Tibial artery (tissue), 4 donors: ENCODE measurements around the gene RASD1.

Experiments used
- DNase-seq, 2 donors: peaks; one replicate each; pipeline ENCODE4 v3.0.0-alpha.2; 2019
- H3K27ac ChIP-seq, 2 donors: fragments of 200-600 bp; sonication (generic) in 1 of 2; 1 replicate in 1 of 2; 2 replicates in 1 of 2; pipeline ENCODE4 v1.5.1; 2018 to 2019; ENCODE audit warnings: mild to moderate bottlenecking in 1 of 2
- H3K27me3 ChIP-seq, 2 donors: fragments of 200-600 bp; sonication (generic) in 1 of 2; one replicate each; pipeline versions ENCODE4 v1.5.1 to v1.6.0; 2016 to 2019
- H3K36me3 ChIP-seq, 3 donors: fragments of 200-600 bp; sonication (generic) in 2 of 3; one replicate each; pipeline ENCODE4 v1.5.1; 2016 to 2019; ENCODE audit warnings: mild to moderate bottlenecking in 2 of 3
- H3K4me1 ChIP-seq, 4 donors: fragments of 200-600 bp; sonication (generic) in 2 of 4; 1 replicate in 3 of 4; 2 replicates in 1 of 4; pipeline ENCODE4 v1.5.1; 2016 to 2019
- H3K4me3 ChIP-seq, 2 donors: fragments of 200-600 bp; sonication (generic) in 1 of 2; 1 replicate in 1 of 2; 2 replicates in 1 of 2; pipeline ENCODE4 v1.5.1; 2018 to 2019; ENCODE audit warnings: mild to moderate bottlenecking in 2 of 2
- H3K9me3 ChIP-seq, 3 donors: fragments of 200-600 bp; sonication (generic) in 1 of 3; one replicate each; pipeline ENCODE4 v1.5.1; 2016 to 2019
- CTCF ChIP-seq, 2 experiments: fragments of 200-600 bp in 1 of 2; fragments of 450-650 bp in 1 of 2; IDR thresholded peaks; one replicate each; pipeline ENCODE4 v1.5.1; 2017 to 2019; ENCODE audit warnings: antibody characterized with exemption in 2 of 2, mild to moderate bottlenecking in 1 of 2, moderate library complexity in 1 of 2
- intact Hi-C: fragments of 100-400 bp; cut with DNase I; formaldehyde crosslinking; loops from one replicate; pipeline ENCODE4 v1.15.0; 2023; ENCODE audit warnings: low total_unique reads

The RASD1 gene

GRCh38 chr17:17514361-17514992, 18.3 kb upstream of the RASD1 start:
- no peak overlapping the region for H3K4me3 ChIP-seq
- no peak for DNase-seq
- H3K4me1 ChIP-seq, result peaks cover 0 to 10% (median 0%) of the 10 kb centered on the region in 4 donors
- intact Hi-C loops, result no loop called here
- TF ChIP-seq CTCF (IDR thresholded peaks at IDR 0.05), result no peak
- H3K27me3 ChIP-seq, result no peaks in the 10 kb centered on the region
- no peaks in the 10 kb centered on the region for H3K9me3 ChIP-seq
- peaks cover 0 to 2% (median 0%) of the 10 kb centered on the region in 3 donors for H3K36me3 ChIP-seq
- H3K27ac ChIP-seq, result no peak overlapping the region

- no peak overlapping the region for H3K27ac ChIP-seq
- TF ChIP-seq CTCF (IDR thresholded peaks at IDR 0.05), result no peak
- intact Hi-C loops, result no loop called here
- no peaks in the 10 kb centered on the region for H3K36me3 ChIP-seq
- DNase-seq, result no peak
- H3K4me1 ChIP-seq, result peaks cover 0 to 10% (median 0%) of the 10 kb centered on the region in 4 donors
- H3K27me3 ChIP-seq, result no peaks in the 10 kb centered on the region
- H3K9me3 ChIP-seq, result no peaks in the 10 kb centered on the region
- H3K4me3 ChIP-seq, result no peak overlapping the region
Measured at GRCh38 chr17:17513626-17514025, 17.4 kb upstream of the RASD1 start.

- Histone ChIP-seq H3K27ac (no peak overlapping the region), H3K4me3 (no peak overlapping the region), H3K27me3 (no peaks in the 10 kb centered on the region), H3K4me1 (peaks cover 0 to 10% (median 0%) of the 10 kb centered on the region in 4 donors), H3K36me3 (peaks cover 0 to 4% (median 0%) of the 10 kb centered on the region in 3 donors), H3K9me3 (no peaks in the 10 kb centered on the region)
- intact Hi-C loops, result no loop called here
- TF ChIP-seq CTCF (IDR thresholded peaks at IDR 0.05), result no peak
- DNase-seq, result no peak
Measured at GRCh38 chr17:17512866-17513265, 16.7 kb upstream of the RASD1 start.

GRCh38 chr17:17511881-17512858, 16.0 kb upstream of the RASD1 start:
- no peak overlapping the region for H3K4me3 ChIP-seq
- no peak for DNase-seq
- TF ChIP-seq CTCF (IDR thresholded peaks at IDR 0.05), result no peak
- intact Hi-C loops, result no loop called here
- peaks cover 0 to 10% (median 0%) of the 10 kb centered on the region in 4 donors for H3K4me1 ChIP-seq
- H3K27ac ChIP-seq, result no peak overlapping the region
- no peaks in the 10 kb centered on the region for H3K27me3 ChIP-seq
- no peaks in the 10 kb centered on the region for H3K9me3 ChIP-seq
- peaks cover 0 to 4% (median 0%) of the 10 kb centered on the region in 3 donors for H3K36me3 ChIP-seq

GRCh38 chr17:17511293-17511741, 15.1 kb upstream of the RASD1 start:
- no peak overlapping the region for H3K27ac ChIP-seq
- no peaks in the 10 kb centered on the region for H3K9me3 ChIP-seq
- H3K4me1 ChIP-seq, result peaks cover 0 to 14% (median 0%) of the 10 kb centered on the region in 4 donors
- DNase-seq, result no peak
- TF ChIP-seq CTCF (IDR thresholded peaks at IDR 0.05), result no peak
- intact Hi-C loops, result no loop called here
- H3K36me3 ChIP-seq, result peaks cover 0 to 4% (median 0%) of the 10 kb centered on the region in 3 donors
- H3K4me3 ChIP-seq, result no peak overlapping the region
- H3K27me3 ChIP-seq, result no peaks in the 10 kb centered on the region
